ENCODE measurements around the gene TESK2. TPM values are rescaled to one million over a fixed set of nuclear protein-coding genes. Genes with fewer than 3 reads are reported as not detected.
"Not testable (repeated sequence)": the region's sequence is repeated elsewhere in the genome, so short reads cannot be mapped to it uniquely, and the experiment has no call there.

TESK2 gene
- polyA plus RNA-seq, 1 donor (not counting 4 experiments of a cell fraction or from before 2014, with no cell fraction given), result 2.0 TPM

DNA sequence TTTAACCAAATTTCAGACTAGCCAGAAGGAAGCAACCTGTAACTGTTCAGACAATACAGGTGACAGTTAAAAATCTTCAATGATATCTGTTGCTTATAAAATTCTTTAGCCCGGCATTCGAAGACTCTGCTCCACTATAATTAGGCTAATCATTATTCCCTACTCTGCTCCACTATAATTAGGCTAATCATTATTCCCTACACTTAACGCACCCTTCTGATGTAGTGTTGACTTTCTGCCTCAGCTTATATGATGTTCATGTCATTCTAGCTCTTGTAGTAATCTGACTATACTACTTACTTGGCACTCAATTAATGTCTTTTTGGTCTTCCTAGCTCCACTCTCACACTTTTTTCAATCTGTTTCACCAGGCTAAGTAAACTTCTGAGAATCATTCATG, 13.3 kb downstream of the TESK2 start:
- Histone ChIP-seq H3K27ac (ENCODE audit: control insufficient read depth, insufficient read depth, low read length) (no peak overlapping the region), H3K9me1 (ENCODE audit: control insufficient read depth, extremely low read depth, insufficient read depth, low read length) (no peaks in the 10 kb centered on the region), H3K4me2 (ENCODE audit: control insufficient read depth, extremely low read depth, insufficient read depth, low read depth, low read length) (no peak overlapping the region), H4K20me1 (ENCODE audit: control insufficient read depth, extremely low read depth, insufficient read depth, low read length) (no peaks in the 10 kb centered on the region), H3K9me3 (ENCODE audit: control insufficient read depth, low read depth, low read length) (no peaks in the 10 kb centered on the region), H2AFZ (ENCODE audit: control insufficient read depth, low read length) (no peak overlapping the region), H3K4me1 (ENCODE audit: control insufficient read depth, extremely low read depth, insufficient read depth, low read length) (no peaks in the 10 kb centered on the region), H3K4me3 (ENCODE audit: control insufficient read depth in 2 of 3, extremely low read depth in 1 of 3, insufficient read depth in 2 of 3, low read depth in 1 of 3, low read length in 3 of 3) (no peak overlapping the region), H3K27me3 (ENCODE audit: control insufficient read depth, extremely low read depth, insufficient read depth, low read length) (no peaks in the 10 kb centered on the region), H3K36me3 (ENCODE audit: control insufficient read depth in 2 of 2, extremely low read depth in 1 of 2, insufficient read depth in 2 of 2, low read length in 2 of 2) (no peaks in the 10 kb centered on the region), H3K79me2 (ENCODE audit: control insufficient read depth, insufficient read depth, low read length) (no peaks in the 10 kb centered on the region), H3K9ac (ENCODE audit: control insufficient read depth, extremely low read depth, insufficient read depth, low read length) (no peak overlapping the region)
- TF ChIP-seq CTCF (optimal IDR thresholded peaks at IDR 0.05 in 1 of 3, IDR thresholded peaks at IDR 0.05 in 1 of 3, conservative IDR thresholded peaks at IDR 0.05 in 1 of 3; ENCODE audit: extremely low read depth in 1 of 3, insufficient read depth in 2 of 3, low read length in 3 of 3) (no peak), EZH2 (IDR thresholded peaks at IDR 0.05; ENCODE audit: low read length) (no peak)
- dilution Hi-C loops (cut with MboI; ENCODE audit: extremely low pct_ligation_motif_present, low sequenced_read_pairs), result no loop called here
- DNase-seq (ENCODE audit: low read depth, low spot score) (no peak), FAIRE-seq (no peak)

- FAIRE-seq; dilution Hi-C loops (cut with MboI; ENCODE audit: extremely low pct_ligation_motif_present, low sequenced_read_pairs); H3K27me3 ChIP-seq (ENCODE audit: control insufficient read depth, extremely low read depth, insufficient read depth, low read length); H3K4me3 ChIP-seq (ENCODE audit: control insufficient read depth in 2 of 3, extremely low read depth in 1 of 3, insufficient read depth in 2 of 3, low read depth in 1 of 3, low read length in 3 of 3); H3K36me3 ChIP-seq (ENCODE audit: control insufficient read depth in 2 of 2, extremely low read depth in 1 of 2, insufficient read depth in 2 of 2, low read length in 2 of 2); H3K27ac ChIP-seq (ENCODE audit: control insufficient read depth, insufficient read depth, low read length); H3K9me3 ChIP-seq (ENCODE audit: control insufficient read depth, low read depth, low read length); H2AFZ ChIP-seq (ENCODE audit: control insufficient read depth, low read length); H4K20me1 ChIP-seq (ENCODE audit: control insufficient read depth, extremely low read depth, insufficient read depth, low read length); H3K79me2 ChIP-seq (ENCODE audit: control insufficient read depth, insufficient read depth, low read length); H3K4me1 ChIP-seq (ENCODE audit: control insufficient read depth, extremely low read depth, insufficient read depth, low read length); H3K4me2 ChIP-seq (ENCODE audit: control insufficient read depth, extremely low read depth, insufficient read depth, low read depth, low read length); DNase-seq (ENCODE audit: low read depth, low spot score); H3K9me1 ChIP-seq (ENCODE audit: control insufficient read depth, extremely low read depth, insufficient read depth, low read length); H3K9ac ChIP-seq (ENCODE audit: control insufficient read depth, extremely low read depth, insufficient read depth, low read length): not testable (repeated sequence)
Measured at GRCh38 chr1:45474194-45474593, 16.8 kb downstream of the TESK2 start.

DNA sequence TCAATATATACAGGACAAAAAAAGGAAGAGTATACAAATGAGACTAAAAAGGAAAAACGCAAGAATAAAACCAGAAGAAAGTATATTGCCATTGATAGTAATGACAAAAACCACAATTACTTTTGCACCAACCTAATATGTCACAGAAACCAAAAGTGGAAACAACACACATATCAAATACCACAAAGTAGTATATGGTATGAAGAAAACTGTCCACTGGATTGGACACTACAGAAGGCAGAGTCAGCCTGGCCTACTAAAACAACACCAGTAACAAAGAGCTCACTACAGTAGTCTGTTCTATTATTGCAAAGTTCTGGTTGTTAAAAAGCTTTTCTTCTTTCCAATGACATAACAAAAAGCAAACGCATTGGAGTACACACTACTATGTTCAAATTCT, 17.7 kb downstream of the TESK2 start:
- no peaks in the 10 kb centered on the region for H3K27me3 ChIP-seq (ENCODE audit: control insufficient read depth, extremely low read depth, insufficient read depth, low read length)
- H4K20me1 ChIP-seq (ENCODE audit: control insufficient read depth, extremely low read depth, insufficient read depth, low read length), result no peaks in the 10 kb centered on the region
- H3K27ac ChIP-seq (ENCODE audit: control insufficient read depth, insufficient read depth, low read length), result no peak overlapping the region
- no peak overlapping the region for H3K9ac ChIP-seq (ENCODE audit: control insufficient read depth, extremely low read depth, insufficient read depth, low read length)
- no peak for DNase-seq (ENCODE audit: low read depth, low spot score)
- no peak overlapping the region for H3K4me3 ChIP-seq (ENCODE audit: control insufficient read depth in 2 of 3, extremely low read depth in 1 of 3, insufficient read depth in 2 of 3, low read depth in 1 of 3, low read length in 3 of 3)
- FAIRE-seq, result no peak
- H3K9me3 ChIP-seq (ENCODE audit: control insufficient read depth, low read depth, low read length), result no peaks in the 10 kb centered on the region
- H3K4me1 ChIP-seq (ENCODE audit: control insufficient read depth, extremely low read depth, insufficient read depth, low read length), result no peaks in the 10 kb centered on the region
- no peaks in the 10 kb centered on the region for H3K36me3 ChIP-seq (ENCODE audit: control insufficient read depth in 2 of 2, extremely low read depth in 1 of 2, insufficient read depth in 2 of 2, low read length in 2 of 2)
- no peak overlapping the region for H2AFZ ChIP-seq (ENCODE audit: control insufficient read depth, low read length)
- TF ChIP-seq EZH2 (IDR thresholded peaks at IDR 0.05; ENCODE audit: low read length) (no peak), CTCF (optimal IDR thresholded peaks at IDR 0.05 in 1 of 3, IDR thresholded peaks at IDR 0.05 in 1 of 3, conservative IDR thresholded peaks at IDR 0.05 in 1 of 3; ENCODE audit: extremely low read depth in 1 of 3, insufficient read depth in 2 of 3, low read length in 3 of 3) (no peak)
- dilution Hi-C loops (cut with MboI; ENCODE audit: extremely low pct_ligation_motif_present, low sequenced_read_pairs), result no loop called here
- H3K9me1 ChIP-seq (ENCODE audit: control insufficient read depth, extremely low read depth, insufficient read depth, low read length), result no peaks in the 10 kb centered on the region
- H3K79me2 ChIP-seq (ENCODE audit: control insufficient read depth, insufficient read depth, low read length), result no peaks in the 10 kb centered on the region
- no peak overlapping the region for H3K4me2 ChIP-seq (ENCODE audit: control insufficient read depth, extremely low read depth, insufficient read depth, low read depth, low read length)

All from keratinocyte (primary cell).